Psoas muscle (tissue), 8 donors: ENCODE measurements around the gene CTCF. TPM values are rescaled to one million over a fixed set of nuclear protein-coding genes. Genes with fewer than 3 reads are reported as not detected.

ENCODE experiments used
- ATAC-seq, 4 donors: fragments of 200-7000 bp; cut with Tn5 transposase; one replicate each; pipeline ENCODE4 v1.9.1; 2020; ENCODE audit warnings: moderate library complexity in 3 of 4, mild to moderate bottlenecking in 2 of 4
- DNase-seq, 2 donors: peaks; one replicate each; pipeline ENCODE4 v3.0.0-alpha.2; 2020
- H3K27ac ChIP-seq: fragments of 200-600 bp; one replicate; pipeline ENCODE4 v1.8.0; 2022
- H3K27me3 ChIP-seq, 3 donors: fragments of 200-600 bp in 1 of 3; one replicate each; pipeline versions ENCODE4 v1.6.1 to v1.8.0; 2013 to 2022; ENCODE audit warnings: low read length in 2 of 3, mild to moderate bottlenecking in 2 of 3, moderate library complexity in 1 of 3; ENCODE audit not compliant: insufficient read depth in 3 of 3
- H3K36me3 ChIP-seq, 2 donors: fragments of 200-600 bp in 1 of 2; one replicate each; pipeline versions ENCODE4 v1.6.1 to v1.8.0; 2013 to 2022; ENCODE audit warnings: low read depth in 1 of 2, mild to moderate bottlenecking in 1 of 2, moderate library complexity in 1 of 2; ENCODE audit not compliant: insufficient read depth in 1 of 2
- H3K4me1 ChIP-seq: fragments of 200-600 bp; one replicate; pipeline ENCODE4 v1.8.0; 2022
- H3K4me3 ChIP-seq: fragments of 200-600 bp; one replicate; pipeline ENCODE4 v1.8.0; 2022; ENCODE audit warnings: mild to moderate bottlenecking
- H3K9me3 ChIP-seq: fragments of 200-600 bp; one replicate; pipeline ENCODE4 v1.8.0; 2022
- CTCF ChIP-seq: fragments of 200-600 bp; IDR thresholded peaks from one replicate; pipeline ENCODE4 v1.8.0; 2022; ENCODE audit warnings: antibody characterized with exemption
- WGBS, 3 donors: extraction: QIAGEN DNeasy Blood & Tissue Kit; methylation state at CpG; one replicate each; pipeline versions ENCODE4 v1.1.6 to v1.1.7; 2013; 5-methylcytosine and 5-hydroxymethylcytosine counted together
- intact Hi-C, 2 donors: fragments of 100-400 bp; cut with DNase I; formaldehyde crosslinking; loops; one replicate each; pipeline versions ENCODE4 v1.11.0 to v1.14.2; 2022
- polyA plus RNA-seq, 3 donors: library from polyadenylated mRNA; stranded (reverse); fragments of 200-250 nt; gene quantifications; one replicate each; pipeline ENCODE4 v1.2.3, GENCODE V29; 2013
- total RNA-seq, 4 donors: library from RNA; stranded (reverse); fragmentation: NEBNext Ultra II Directional in 2 of 4; extraction: Animal tissue kit (Norgen Biotek cat#: 25700) in 2 of 4; gene quantifications; one replicate each; pipeline versions ENCODE4 v1.2.1 to v1.2.4, GENCODE V29; 2021 to 2023
- donor health status: healthy with polysubstance abuse.
- donor health status: DM: no; HTN: no; CAD: no; lungs with moderate emphysema.
- donor health status: Bipolar disorder and iron deficiency.
- donor health status: healthy.
- donor health status: DM: yes; HTN: yes; CAD: no.
- donor health status: DM: no; HTN: no; CAD: no.
- donor health status: DM: no; HTN: no; CAD: no.
- donor health status: DM: yes; HTN: yes; CAD: no.

Gene CTCF
- total and polyA plus RNA-seq, 7 donors = 17.7 to 44.7 (median 25.8) TPM

GRCh38 chr16:67605641-67606040, 43.3 kb downstream of the CTCF start:
- Histone ChIP-seq H3K27me3 (no peaks in the 10 kb centered on the region), H3K36me3 (peaks cover 0 to under 1% of the 10 kb centered on the region in 2 donors), H3K4me3 (no peak overlapping the region), H3K4me1 (no peaks in the 10 kb centered on the region), H3K9me3 (no peaks in the 10 kb centered on the region), H3K27ac (no peak overlapping the region)
- no peak for TF ChIP-seq CTCF
- DNase-seq (no peak), ATAC-seq (no peak)
- WGBS, 3 donors = 85 to 88% (median 86%) methylated on average over 3 of the region's 3 CpGs
- intact Hi-C loops = no loop called here

GRCh38 chr16:67606632-67607031, 44.3 kb downstream of the CTCF start:
- H3K4me3 ChIP-seq = no peak overlapping the region
- no peaks in the 10 kb centered on the region for H3K4me1 ChIP-seq
- intact Hi-C loops = no loop called here
- no peaks in the 10 kb centered on the region for H3K27me3 ChIP-seq
- no peak for TF ChIP-seq CTCF
- H3K9me3 ChIP-seq = no peaks in the 10 kb centered on the region
- no peak overlapping the region for H3K27ac ChIP-seq
- WGBS, 3 donors = 87 to 89% (median 89%) methylated on average over 6 of the region's 6 CpGs
- ATAC-seq (no peak), DNase-seq (no peak)
- peaks cover 8 to 11% of the 10 kb centered on the region in 2 donors for H3K36me3 ChIP-seq

GRCh38 chr16:67608364-67608763, 46.0 kb downstream of the CTCF start:
- Histone ChIP-seq H3K27me3 (no peaks in the 10 kb centered on the region), H3K27ac (no peak overlapping the region), H3K9me3 (no peaks in the 10 kb centered on the region), H3K36me3 (peaks cover 8 to 28% of the 10 kb centered on the region in 2 donors), H3K4me3 (no peak overlapping the region), H3K4me1 (no peaks in the 10 kb centered on the region)
- ATAC-seq = no peak
- TF ChIP-seq CTCF = no peak
- intact Hi-C loops = no loop called here
- 85 to 92% (median 88%) methylated on average over 3 of the region's 3 CpGs for WGBS, 3 donors
- DNase-seq = no peak

GRCh38 chr16:67613808-67614207, 51.5 kb downstream of the CTCF start:
- no peak overlapping the region for H3K27ac ChIP-seq
- H3K4me3 ChIP-seq = no peak overlapping the region
- no peaks in the 10 kb centered on the region for H3K4me1 ChIP-seq
- intact Hi-C loops = no loop called here
- 87 to 92% (median 91%) methylated on average over 10 of the region's 10 CpGs for WGBS, 3 donors
- H3K27me3 ChIP-seq = no peaks in the 10 kb centered on the region
- DNase-seq = no peak
- no peak for TF ChIP-seq CTCF
- no peaks in the 10 kb centered on the region for H3K9me3 ChIP-seq
- ATAC-seq = no peak
- peaks cover 8 to 82% of the 10 kb centered on the region in 2 donors for H3K36me3 ChIP-seq

GRCh38 chr16:67628216-67628615, 65.9 kb downstream of the CTCF start:
- no peak for TF ChIP-seq CTCF
- Histone ChIP-seq H3K27ac (no peak overlapping the region), H3K9me3 (no peaks in the 10 kb centered on the region), H3K36me3 (peaks cover 11 to 96% of the 10 kb centered on the region in 2 donors), H3K4me1 (no peaks in the 10 kb centered on the region), H3K4me3 (no peak overlapping the region), H3K27me3 (no peaks in the 10 kb centered on the region)
- intact Hi-C loops = no loop called here
- ATAC-seq = no peak
- WGBS, 3 donors = 95 to 96% (median 95%) methylated on average over 14 of the region's 14 CpGs
- DNase-seq = no peak
